ENCODE measurements around the gene NAA35. TPM values are rescaled to one million over a fixed set of nuclear protein-coding genes. Genes with fewer than 3 reads are reported as not detected.

Gene NAA35
- total RNA-seq, 1 donor from 2014 or later, result 22.2 TPM

DNA sequence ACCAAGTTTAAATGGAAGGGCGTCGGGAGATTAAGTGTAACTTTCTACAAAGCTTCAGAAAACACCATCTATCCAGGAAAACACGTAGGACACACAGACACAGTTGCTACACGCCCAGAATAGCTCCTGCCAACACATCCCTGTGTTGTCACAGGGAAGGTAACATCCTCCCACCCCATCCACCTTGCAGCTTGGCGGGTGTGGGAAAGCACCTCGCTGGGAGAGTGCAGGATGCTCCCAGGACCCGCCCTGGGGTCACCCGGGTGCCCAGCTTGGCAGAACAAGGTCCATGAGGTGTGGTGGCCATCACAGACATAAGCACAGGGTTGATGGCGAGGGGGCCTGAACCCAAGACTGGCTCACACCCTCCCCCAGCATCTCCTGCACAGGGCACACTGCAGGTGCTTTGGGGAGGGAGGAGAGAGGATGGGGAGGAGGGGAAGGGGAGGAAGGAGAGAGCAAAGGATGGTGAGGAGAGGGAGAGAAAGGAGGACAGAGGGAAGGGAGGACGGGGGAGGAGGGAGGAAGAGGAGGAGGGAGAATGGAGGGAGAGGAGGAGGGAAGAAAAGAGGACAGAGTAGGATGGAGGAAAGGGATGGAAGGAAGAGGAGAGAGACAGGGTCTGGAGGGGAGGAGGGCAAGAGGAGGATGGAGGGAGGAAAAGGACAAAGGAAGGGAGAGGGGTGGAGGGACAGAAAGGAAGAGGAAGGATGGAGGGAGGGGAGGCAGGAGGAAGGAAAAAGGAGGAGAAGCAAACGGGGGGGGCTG is 121.2 kb downstream of the NAA35 start:
- no peak for DNase-seq (ENCODE audit: low read depth, low spot score)

GRCh38 chr9:86062845-86063693 is 122.1 kb downstream of the NAA35 start:
- DNase-seq (ENCODE audit: low read depth, low spot score), result no peak

DNA sequence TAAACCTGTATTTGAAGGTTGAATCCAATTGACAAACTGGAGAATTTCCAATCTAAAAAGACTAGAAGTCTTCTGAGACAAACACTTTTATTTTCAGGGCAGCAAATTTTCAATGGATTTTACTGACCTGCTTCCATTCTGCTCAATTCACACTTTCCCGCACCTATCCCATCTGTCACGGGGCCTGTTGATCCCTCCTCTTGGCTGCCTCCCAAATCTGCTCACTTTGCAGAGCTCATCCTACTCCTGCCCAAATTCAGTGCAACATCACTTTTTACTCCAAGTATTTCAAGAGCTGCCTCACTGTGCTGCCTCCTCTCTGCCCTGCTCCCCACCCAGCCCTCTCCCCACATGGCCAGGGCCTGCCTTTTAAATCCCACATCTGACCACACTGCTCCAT is 123.3 kb downstream of the NAA35 start:
- DNase-seq (ENCODE audit: low read depth, low spot score), result no peak

GRCh38 chr9:86069206-86069869 is 128.4 kb downstream of the NAA35 start:
- no peak for DNase-seq (ENCODE audit: low read depth, low spot score)

Other genes with a start within 250 kb of the NAA35 start
- 23.2 and 24.5 TPM in 2 replicates for gene AGTPBP1, start 199.2 kb upstream of the NAA35 start, total RNA-seq
- gene GOLM1, start 158.4 kb downstream of the NAA35 start, total RNA-seq, result 85.1 and 89.8 TPM in 2 replicates